ENCODE results near the gene FOXM1.

- TF ChIP-seq CTCF (IDR thresholded peaks at IDR 0.05; ENCODE audit: borderline replicate concordance, extremely low read depth, low read length, poor library complexity, severe bottlenecking) (no peak), EZH2 (IDR thresholded peaks at IDR 0.05; ENCODE audit: borderline replicate concordance, low read depth, low read length, severe bottlenecking) (no peak)
Measured at GRCh38 chr12:2923057-2923456, 46.1 kb upstream of the FOXM1 start.
